Lower lobe of right lung (tissue), 2 donors: ENCODE data around the gene RBM20. TPM values are rescaled to one million over a fixed set of nuclear protein-coding genes. Genes with fewer than 3 reads are reported as not detected.

Experiments used
- ATAC-seq, 2 donors: fragments of 200-7000 bp; cut with Tn5 transposase; one replicate each; pipeline ENCODE4 v1.9.1; 2020 to 2022; ENCODE audit warnings: mild to moderate bottlenecking in 2 of 2, moderate library complexity in 2 of 2
- DNase-seq: peaks from one replicate; pipeline ENCODE4 v3.0.0-alpha.2; 2020
- H3K27ac ChIP-seq: fragments of 200-600 bp; one replicate; pipeline ENCODE4 v1.8.0; 2022
- H3K27me3 ChIP-seq: fragments of 200-600 bp; one replicate; pipeline ENCODE4 v1.8.0; 2022; ENCODE audit warnings: low read depth
- H3K36me3 ChIP-seq: fragments of 200-600 bp; one replicate; pipeline ENCODE4 v1.8.0; 2022; ENCODE audit warnings: mild to moderate bottlenecking
- H3K4me1 ChIP-seq: fragments of 200-600 bp; one replicate; pipeline ENCODE4 v1.8.0; 2022
- H3K4me3 ChIP-seq: fragments of 200-600 bp; one replicate; pipeline ENCODE4 v1.8.0; 2022; ENCODE audit warnings: mild to moderate bottlenecking
- H3K9me3 ChIP-seq: fragments of 200-600 bp; one replicate; pipeline ENCODE4 v1.8.0; 2022
- CTCF ChIP-seq: fragments of 200-600 bp; IDR thresholded peaks from one replicate; pipeline ENCODE4 v1.8.0; 2022; ENCODE audit warnings: antibody characterized with exemption, mild to moderate bottlenecking
- intact Hi-C: fragments of 100-400 bp; cut with DNase I; formaldehyde crosslinking; loops from one replicate; pipeline ENCODE4 v1.11.0; 2022
- total RNA-seq: library from RNA; stranded (reverse); fragmentation: NEBNext Ultra II Directional; extraction: Animal tissue kit (Norgen Biotek cat#: 25700); gene quantifications from one replicate; pipeline ENCODE4 v1.2.1, GENCODE V29; 2021
- donor health status: DM: no; HTN: yes; CAD: no; lungs with severe emphysema.

Gene RBM20
- total RNA-seq, 1 donor from 2014 or later = 1.0 TPM

GRCh38 chr10:110836706-110837105 lies 192.6 kb downstream of the RBM20 start:
- Histone ChIP-seq H3K4me1 (peaks cover 36% of the 10 kb centered on the region), H3K9me3 (no peaks in the 10 kb centered on the region), H3K27ac (no peak overlapping the region), H3K4me3 (no peak overlapping the region), H3K36me3 (no peaks in the 10 kb centered on the region), H3K27me3 (no peaks in the 10 kb centered on the region)
- intact Hi-C loops = no loop called here
- ATAC-seq = no peak
- no peak for TF ChIP-seq CTCF
- no peak for DNase-seq

GRCh38 chr10:110837418-110838171 lies 193.5 kb downstream of the RBM20 start:
- intact Hi-C loops = no loop called here
- DNase-seq (no peak), ATAC-seq (no peak)
- Histone ChIP-seq H3K27me3 (no peaks in the 10 kb centered on the region), H3K27ac (no peak overlapping the region), H3K36me3 (no peaks in the 10 kb centered on the region), H3K4me3 (no peak overlapping the region), H3K9me3 (no peaks in the 10 kb centered on the region), H3K4me1 (peaks cover 41% of the 10 kb centered on the region)
- no peak for TF ChIP-seq CTCF

- DNase-seq = peak; percentile 84
These were observed 196.2 kb downstream of the RBM20 start for GRCh38 chr10:110840225-110840922.

GRCh38 chr10:110840923-110841428 lies 196.8 kb downstream of the RBM20 start:
- Histone ChIP-seq H3K4me1 (peaks cover 37% of the 10 kb centered on the region), H3K27ac (no peak overlapping the region), H3K36me3 (no peaks in the 10 kb centered on the region), H3K9me3 (no peaks in the 10 kb centered on the region), H3K27me3 (no peaks in the 10 kb centered on the region), H3K4me3 (no peak overlapping the region)
- intact Hi-C loops = no loop called here
- peak in 1 of 2 donors; percentile 3 for ATAC-seq
- TF ChIP-seq CTCF = no peak
- no peak for DNase-seq

More at GRCh38 chr10:110840225-110840922, 196.2 kb downstream of the RBM20 start:
- intact Hi-C loops = no loop called here
- H3K9me3 ChIP-seq = no peaks in the 10 kb centered on the region
- peaks cover 37% of the 10 kb centered on the region for H3K4me1 ChIP-seq
- no peak for TF ChIP-seq CTCF
- no peaks in the 10 kb centered on the region for H3K27me3 ChIP-seq
- ATAC-seq = peak; percentile 84 to 88
- H3K4me3 ChIP-seq = no peak overlapping the region
- H3K27ac ChIP-seq = no peak overlapping the region
- no peaks in the 10 kb centered on the region for H3K36me3 ChIP-seq

- H3K4me3 ChIP-seq = no peak overlapping the region
- ATAC-seq = no peak
- H3K27ac ChIP-seq = no peak overlapping the region
- intact Hi-C loops = no loop called here
- H3K36me3 ChIP-seq = no peaks in the 10 kb centered on the region
- no peaks in the 10 kb centered on the region for H3K9me3 ChIP-seq
- no peak for DNase-seq
- H3K27me3 ChIP-seq = no peaks in the 10 kb centered on the region
- H3K4me1 ChIP-seq = peaks cover 37% of the 10 kb centered on the region
- TF ChIP-seq CTCF = no peak
These were observed 197.7 kb downstream of the RBM20 start for GRCh38 chr10:110841767-110842267.
